Ascending aorta (tissue), 2 donors: ENCODE measurements around the gene FRMD3. TPM values are rescaled to one million over a fixed set of nuclear protein-coding genes. Genes with fewer than 3 reads are reported as not detected.

Experiments
- DNase-seq, 2 donors: peaks; one replicate each; pipeline ENCODE4 v3.0.0-alpha.2; 2019; ENCODE audit warnings: low spot score in 2 of 2
- H3K27ac ChIP-seq, 2 donors: fragments of 200-600 bp; sonication (generic); one replicate each; pipeline ENCODE4 v1.5.1; 2016 to 2017; ENCODE audit warnings: mild to moderate bottlenecking in 1 of 2
- H3K27me3 ChIP-seq: fragments of 200-600 bp; sonication (generic); one replicate; pipeline ENCODE4 v1.5.1; 2017
- H3K36me3 ChIP-seq, 2 donors: fragments of 200-600 bp; sonication (generic); one replicate each; pipeline ENCODE4 v1.5.1; 2016
- H3K4me1 ChIP-seq, 2 donors: fragments of 200-600 bp; sonication (generic); one replicate each; pipeline ENCODE4 v1.5.1; 2016 to 2017; ENCODE audit warnings: mild to moderate bottlenecking in 1 of 2
- H3K4me3 ChIP-seq, 2 donors: fragments of 200-600 bp; sonication (generic); one replicate each; pipeline ENCODE4 v1.5.1; 2016 to 2017; ENCODE audit warnings: mild to moderate bottlenecking in 1 of 2
- H3K9me3 ChIP-seq, 2 donors: fragments of 200-600 bp; sonication (generic); one replicate each; pipeline ENCODE4 v1.5.1; 2016
- CTCF ChIP-seq, 3 experiments: fragments of 200-600 bp in 2 of 3; fragments of 450-650 bp in 1 of 3; sonication (generic) in 2 of 3; IDR thresholded peaks; one replicate each; pipeline ENCODE4 v1.5.1; 2016 to 2019; ENCODE audit warnings: antibody characterized with exemption in 3 of 3, mild to moderate bottlenecking in 1 of 3, moderate library complexity in 1 of 3
- intact Hi-C: fragments of 100-400 bp; cut with DNase I; formaldehyde crosslinking; loops from one replicate; pipeline ENCODE4 v1.15.1; 2023
- total RNA-seq: library from RNA; depleted of rRNA; stranded (reverse); fragments of >200 nt; gene quantifications from one replicate; pipeline ENCODE4 v1.1.0, GENCODE V29; 2016

Gene FRMD3
- total RNA-seq, 1 donor from 2014 or later: 8.5 TPM

- H3K36me3 ChIP-seq: no peaks in the 10 kb centered on the region
- peaks cover 0 to 8% of the 10 kb centered on the region in 2 donors for H3K4me1 ChIP-seq
- DNase-seq: no peak
- no peak overlapping the region for H3K27ac ChIP-seq
- H3K9me3 ChIP-seq: no peaks in the 10 kb centered on the region
- no peak for TF ChIP-seq CTCF (IDR thresholded peaks at IDR 0.05)
- H3K4me3 ChIP-seq: no peak overlapping the region
- no peaks in the 10 kb centered on the region for H3K27me3 ChIP-seq
- intact Hi-C loops: no loop called here
Observed at GRCh38 chr9:83536332-83536731, 1.9 kb downstream of the FRMD3 start.

- Histone ChIP-seq H3K4me1 (peaks cover 0 to 8% of the 10 kb centered on the region in 2 donors), H3K27ac (no peak overlapping the region), H3K36me3 (no peaks in the 10 kb centered on the region), H3K9me3 (no peaks in the 10 kb centered on the region), H3K27me3 (no peaks in the 10 kb centered on the region), H3K4me3 (no peak overlapping the region)
- intact Hi-C loops: no loop called here
- no peak for DNase-seq
- no peak for TF ChIP-seq CTCF (IDR thresholded peaks at IDR 0.05)
Observed at GRCh38 chr9:83535736-83536135, 2.5 kb downstream of the FRMD3 start.

- TF ChIP-seq CTCF (IDR thresholded peaks at IDR 0.05): no peak
- Histone ChIP-seq H3K4me3 (no peak overlapping the region), H3K36me3 (no peaks in the 10 kb centered on the region), H3K4me1 (peaks cover 0 to 4% of the 10 kb centered on the region in 2 donors), H3K27ac (no peak overlapping the region), H3K27me3 (no peaks in the 10 kb centered on the region), H3K9me3 (no peaks in the 10 kb centered on the region)
- intact Hi-C loops: no loop called here
- DNase-seq: no peak
Observed at GRCh38 chr9:83533296-83533695, 4.9 kb downstream of the FRMD3 start.

GRCh38 chr9:83526901-83527300 lies 11.3 kb downstream of the FRMD3 start:
- intact Hi-C loops: no loop called here
- TF ChIP-seq CTCF (IDR thresholded peaks at IDR 0.05): no peak
- DNase-seq: no peak
- H3K9me3 ChIP-seq: no peaks in the 10 kb centered on the region
- no peaks in the 10 kb centered on the region for H3K4me1 ChIP-seq
- H3K36me3 ChIP-seq: no peaks in the 10 kb centered on the region
- no peak overlapping the region for H3K4me3 ChIP-seq
- H3K27ac ChIP-seq: no peak overlapping the region
- no peaks in the 10 kb centered on the region for H3K27me3 ChIP-seq

GRCh38 chr9:83526211-83526610 lies 12.0 kb downstream of the FRMD3 start:
- intact Hi-C loops: no loop called here
- no peaks in the 10 kb centered on the region for H3K36me3 ChIP-seq

More at GRCh38 chr9:83526211-83526610, 12.0 kb downstream of the FRMD3 start:
- Histone ChIP-seq H3K4me1 (no peaks in the 10 kb centered on the region), H3K4me3 (no peak overlapping the region), H3K9me3 (no peaks in the 10 kb centered on the region), H3K27ac (no peak overlapping the region), H3K27me3 (no peaks in the 10 kb centered on the region)
- TF ChIP-seq CTCF (IDR thresholded peaks at IDR 0.05): no peak
- no peak for DNase-seq
